Loucy (cell line): ENCODE results near the gene SPTBN2.

ENCODE experiments used
- CTCF ChIP-seq: fragments of 200-600 bp; sonication (generic); conservative IDR thresholded peaks from 2 replicates; pipeline ENCODE4 v1.5.1; 2014; ENCODE audit warnings: mild to moderate bottlenecking, antibody characterized with exemption, low read length
- EZH2phosphoT487 ChIP-seq: fragments of 200-600 bp; IDR thresholded peaks from 2 replicates; pipeline ENCODE4 v1.6.1; 2018; ENCODE audit warnings: antibody characterized with exemption, mild to moderate bottlenecking, moderate library complexity, borderline replicate concordance

- TF ChIP-seq CTCF (no peak), EZH2phosphoT487 (no peak)
These were observed 36.1 kb downstream of the SPTBN2 start for GRCh38 chr11:66692871-66693331.
